Measurements from ENCODE around the gene DBNL.
A peak's percentile ranks its signal among the peaks of the same experiment; 100 is the strongest.

The DBNL gene

DNA sequence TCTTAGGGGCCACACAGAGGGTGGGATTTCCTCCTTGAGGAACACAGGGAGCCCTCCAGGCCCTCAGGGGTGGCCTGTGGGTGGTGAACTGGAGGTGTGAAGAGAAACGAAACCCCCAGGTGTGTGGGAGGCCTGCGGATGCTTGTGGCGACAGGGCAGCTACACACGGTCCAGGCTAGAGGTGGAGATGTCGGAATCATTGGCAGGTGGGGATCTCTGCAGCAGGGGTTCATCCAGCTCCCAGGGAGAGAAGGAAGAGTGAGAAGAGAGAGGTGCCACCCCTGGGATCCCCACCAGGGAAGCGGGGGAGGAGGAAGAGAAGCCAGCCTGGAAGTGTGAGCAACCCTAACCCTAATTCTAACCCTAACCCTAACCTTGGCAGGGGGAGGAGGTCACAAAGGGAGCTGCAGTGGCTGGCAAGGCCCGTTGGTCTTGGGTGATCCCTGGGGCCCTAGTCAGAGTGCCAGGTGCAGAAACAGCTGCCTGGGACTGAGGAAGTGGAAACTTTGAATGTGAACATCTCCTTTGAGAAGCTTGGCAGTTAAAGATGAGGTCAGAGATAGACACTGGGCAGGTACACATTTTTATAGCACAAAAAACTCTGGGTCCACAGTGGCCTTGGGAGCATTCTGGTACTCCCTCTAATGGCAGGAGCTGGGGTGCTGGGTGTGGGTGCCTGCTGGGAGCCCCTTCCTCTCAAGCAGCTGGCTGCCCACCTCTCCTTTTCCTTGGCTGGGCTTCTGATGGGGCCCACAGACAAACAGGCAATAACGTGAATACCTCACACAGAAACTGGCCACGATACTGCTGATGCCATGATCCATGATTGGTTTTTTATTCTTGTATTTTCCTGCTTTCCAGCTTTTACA lies 52.8 kb downstream of the DBNL start:
- DNase-seq, result no peak

DNA sequence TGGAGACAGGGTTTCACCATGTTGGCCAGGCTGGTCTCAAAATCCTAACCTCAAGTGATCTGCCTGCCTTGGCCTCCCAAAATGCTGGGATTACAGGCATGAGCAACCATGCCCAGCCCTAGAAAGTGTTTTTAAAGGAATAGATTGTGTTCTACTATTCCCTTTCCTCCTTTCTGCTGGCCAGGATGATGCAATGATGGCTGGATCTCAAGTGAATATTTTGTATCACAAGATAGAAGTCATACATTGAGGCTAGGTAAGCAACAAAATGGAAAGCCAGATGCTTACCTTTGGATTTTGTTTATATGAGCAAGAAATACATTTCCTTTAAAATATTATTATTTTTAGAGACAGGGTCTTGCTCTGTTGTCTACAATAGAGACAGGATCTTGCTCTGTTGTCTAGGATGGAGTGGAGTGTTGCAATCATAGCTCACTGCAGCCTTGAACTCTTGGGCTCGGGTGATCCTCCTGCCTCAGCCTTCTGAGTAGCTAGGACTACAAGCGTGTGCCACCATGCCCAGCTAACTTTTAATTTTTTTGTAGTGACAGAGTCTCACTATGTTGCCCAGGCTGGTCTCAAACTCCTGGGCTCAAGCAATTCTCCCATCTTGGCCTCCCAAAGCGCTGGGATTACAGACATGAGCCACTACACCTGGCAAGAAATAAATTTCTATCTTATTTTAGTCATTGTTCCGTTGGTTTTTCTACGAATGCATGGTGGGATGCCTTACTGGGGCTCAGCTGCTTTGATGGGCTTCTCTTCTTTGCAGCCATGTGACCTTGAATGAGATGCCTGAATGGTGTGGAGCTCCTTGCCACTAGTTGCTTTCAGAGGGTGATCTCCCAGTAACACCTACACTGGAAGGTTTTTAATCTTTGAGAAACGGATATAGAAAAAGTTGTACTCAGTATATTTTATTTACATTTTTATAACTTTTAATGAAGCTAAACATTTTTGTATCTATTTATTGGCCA lies 53.9 kb downstream of the DBNL start:
- DNase-seq, result no peak

DNA sequence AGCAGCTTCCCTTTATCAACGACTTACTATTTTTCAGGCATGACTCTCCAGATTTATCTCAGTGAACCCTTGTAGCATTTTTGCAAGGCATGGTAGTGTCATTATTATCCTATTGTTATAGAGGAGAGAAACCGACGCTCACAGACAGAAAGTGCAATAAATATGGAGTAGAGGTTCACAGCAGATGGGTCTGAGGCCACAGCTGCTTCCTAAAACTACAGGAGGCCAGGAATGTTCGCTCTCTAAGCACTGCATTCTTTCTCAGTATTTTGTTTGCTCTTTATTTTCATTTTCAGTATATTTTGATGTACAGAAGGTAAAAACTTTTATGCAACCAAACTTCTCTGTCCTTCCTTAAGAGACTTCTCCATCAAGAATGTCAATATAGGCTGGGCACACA lies 55.2 kb downstream of the DBNL start:
- DNase-seq, result no peak

DNA sequence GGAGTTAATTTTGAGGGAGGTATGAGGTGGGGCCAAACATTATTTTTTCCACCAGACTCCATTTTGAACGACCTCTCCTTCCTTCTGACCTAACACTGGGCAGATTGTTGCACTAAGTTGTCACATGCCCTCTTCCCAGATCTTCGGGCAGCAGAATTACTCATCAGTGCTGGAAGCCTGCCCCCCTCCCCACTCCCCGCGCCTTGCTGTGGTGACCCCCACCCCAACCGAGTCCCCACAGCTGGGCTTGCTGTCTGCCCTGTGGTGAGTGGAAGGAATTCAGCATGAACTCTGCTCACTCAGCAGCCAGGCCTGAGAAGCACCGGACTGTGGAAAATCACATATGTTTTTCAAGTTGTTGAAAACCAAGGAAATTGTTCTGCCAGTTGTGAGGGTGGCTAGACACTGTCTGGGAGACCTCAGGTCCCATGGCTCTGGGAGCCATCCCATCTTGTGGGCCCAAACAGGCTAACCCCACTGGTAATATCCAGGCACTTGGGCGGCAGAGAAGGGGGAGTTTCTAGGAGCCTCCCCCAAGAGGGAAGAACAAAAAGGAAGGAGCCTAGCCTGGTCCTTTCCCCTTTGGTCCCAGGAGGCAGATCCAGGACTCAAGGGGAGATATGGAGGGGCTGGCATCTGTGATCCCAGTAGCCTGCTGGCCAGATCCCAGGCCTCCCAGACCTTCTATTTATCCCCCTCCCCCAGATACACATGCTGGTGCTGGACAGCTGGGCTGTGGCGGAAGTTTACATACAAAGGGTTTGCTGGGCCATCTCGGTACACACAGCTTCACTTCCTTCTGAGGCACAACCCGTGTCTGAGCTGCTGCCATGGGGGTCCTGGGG lies 56.2 kb downstream of the DBNL start:
- peak in 10 of 51 donors; percentile 12 to 71 (median 38) for DNase-seq

DNA sequence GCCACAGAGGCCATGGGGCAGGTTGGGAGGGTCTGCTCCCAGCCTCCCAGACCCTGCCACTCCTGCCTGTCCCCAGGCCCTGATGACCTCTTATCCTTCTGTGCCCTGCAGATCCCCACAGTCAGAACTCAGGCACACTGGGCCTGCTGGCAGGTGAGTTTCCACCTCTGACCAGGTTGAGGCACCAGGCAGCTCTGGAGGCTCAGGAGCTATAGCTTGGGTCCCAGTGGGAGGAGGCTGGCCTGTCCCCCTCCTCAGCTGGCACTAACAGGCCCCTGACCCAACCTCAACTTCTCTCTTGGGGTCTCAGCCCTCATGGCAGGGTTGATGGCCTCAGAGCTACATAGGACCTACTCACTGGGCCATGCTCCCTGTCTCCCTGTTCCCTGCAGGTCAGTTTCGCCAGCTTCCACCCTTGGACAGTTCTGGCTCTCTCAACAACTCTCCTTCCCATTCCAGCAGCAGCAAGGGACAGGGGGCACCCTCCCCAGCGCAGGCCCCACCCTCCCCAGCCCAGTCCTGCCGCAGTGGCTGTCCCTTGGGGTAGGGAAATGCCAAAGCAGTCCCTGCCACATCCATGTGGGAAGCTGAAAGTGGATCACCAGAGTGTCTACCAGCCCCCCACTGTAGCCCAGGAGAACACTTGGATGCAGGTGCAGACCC lies 56.9 kb downstream of the DBNL start:
- DNase-seq, result no peak

DNA sequence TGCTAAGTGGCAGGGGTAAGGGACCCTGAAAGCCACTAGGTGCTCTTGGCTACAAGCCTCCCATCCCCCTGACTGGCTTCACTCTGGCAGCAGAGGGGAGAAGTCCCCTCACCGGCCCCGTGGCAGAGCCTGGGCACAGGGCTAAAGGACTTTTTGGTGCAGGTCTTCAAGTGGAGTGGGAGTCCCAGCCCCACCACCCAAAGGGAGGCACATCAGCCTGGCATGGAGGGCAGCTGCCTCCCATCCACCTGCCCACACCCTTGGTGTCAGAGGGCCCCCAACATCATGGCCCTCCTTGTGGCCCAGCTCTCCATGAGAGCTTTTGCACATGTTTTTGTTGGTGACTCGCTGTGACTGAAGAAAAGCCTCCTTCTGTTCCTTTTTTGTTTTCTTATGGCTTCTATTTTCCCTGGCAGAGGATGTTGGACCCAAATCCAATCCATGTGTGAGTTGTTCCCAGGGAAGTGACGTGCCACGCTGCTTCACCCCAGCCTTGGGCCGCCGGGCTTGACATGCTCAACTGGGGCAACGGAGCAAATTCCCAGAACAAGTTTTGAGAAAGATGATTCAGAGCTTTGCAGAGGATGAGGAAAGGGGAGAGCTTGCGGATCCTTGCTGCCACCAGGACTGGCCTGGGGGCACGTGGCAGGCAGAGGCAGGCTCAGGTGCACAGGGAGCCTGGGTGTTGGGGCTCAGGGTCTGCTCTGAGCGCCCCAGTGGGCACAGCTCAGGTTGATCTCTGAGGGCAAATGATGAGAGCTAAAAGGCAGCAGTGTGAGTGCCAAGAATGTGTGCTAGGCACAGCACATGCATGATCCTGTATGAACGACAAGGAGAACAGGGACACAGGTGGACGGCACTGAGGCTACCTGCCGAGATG lies 57.7 kb downstream of the DBNL start:
- DNase-seq, result peak in 17 of 51 donors; percentile 7 to 70 (median 32)

DNA sequence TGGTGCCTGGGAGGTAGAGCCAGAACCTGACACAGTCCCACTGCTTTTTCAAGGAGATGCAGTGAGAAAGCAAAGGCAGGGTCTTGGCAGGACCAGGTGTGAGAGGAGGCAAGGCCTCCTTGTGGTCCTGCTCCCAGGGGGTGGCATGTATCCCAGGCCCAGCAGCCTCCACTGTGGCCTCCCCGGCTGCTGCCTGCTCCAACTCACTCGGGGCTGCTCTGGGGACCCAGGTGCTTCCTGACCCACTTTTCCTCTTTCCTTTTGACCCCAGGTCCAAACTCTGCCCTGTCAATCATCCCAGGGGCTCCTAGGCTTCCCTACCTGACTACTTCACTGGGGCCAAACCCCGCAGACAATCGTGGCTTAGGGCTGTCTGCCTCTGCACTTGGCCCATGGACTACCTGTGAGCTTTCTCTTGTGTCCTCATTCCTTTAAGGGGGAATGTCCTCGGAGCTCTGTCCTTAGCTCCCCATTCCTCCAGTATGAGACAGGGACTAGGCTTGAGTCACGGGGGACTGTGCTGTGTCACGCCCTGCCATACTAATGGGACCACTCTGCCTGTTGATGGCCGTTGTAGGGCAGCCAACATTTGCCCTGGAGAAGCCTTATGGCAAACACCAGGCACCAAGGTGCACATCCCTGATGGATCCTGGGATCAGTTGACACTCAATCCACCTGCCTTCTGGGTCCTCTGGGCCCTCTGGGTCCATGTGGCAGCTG lies 58.5 kb downstream of the DBNL start:
- no peak for DNase-seq

DNA sequence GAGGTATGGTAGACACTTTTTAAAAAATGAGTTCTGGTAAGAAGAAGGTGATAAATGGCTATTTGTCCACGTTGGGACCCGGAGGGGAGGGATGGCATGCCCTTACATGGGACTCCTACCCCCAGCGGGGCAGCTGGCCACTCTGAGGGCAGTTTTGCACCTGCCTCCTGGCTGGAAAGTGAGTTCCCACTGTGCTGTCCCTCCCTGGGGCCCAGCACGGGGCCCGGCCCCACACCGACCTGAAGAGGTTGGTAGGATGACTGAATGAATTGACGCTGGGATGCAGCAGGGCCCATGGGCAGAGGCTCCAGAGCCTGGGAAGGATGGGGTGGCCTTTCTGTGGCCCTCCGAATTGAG lies 59.0 kb downstream of the DBNL start:
- no peak for DNase-seq

DNA sequence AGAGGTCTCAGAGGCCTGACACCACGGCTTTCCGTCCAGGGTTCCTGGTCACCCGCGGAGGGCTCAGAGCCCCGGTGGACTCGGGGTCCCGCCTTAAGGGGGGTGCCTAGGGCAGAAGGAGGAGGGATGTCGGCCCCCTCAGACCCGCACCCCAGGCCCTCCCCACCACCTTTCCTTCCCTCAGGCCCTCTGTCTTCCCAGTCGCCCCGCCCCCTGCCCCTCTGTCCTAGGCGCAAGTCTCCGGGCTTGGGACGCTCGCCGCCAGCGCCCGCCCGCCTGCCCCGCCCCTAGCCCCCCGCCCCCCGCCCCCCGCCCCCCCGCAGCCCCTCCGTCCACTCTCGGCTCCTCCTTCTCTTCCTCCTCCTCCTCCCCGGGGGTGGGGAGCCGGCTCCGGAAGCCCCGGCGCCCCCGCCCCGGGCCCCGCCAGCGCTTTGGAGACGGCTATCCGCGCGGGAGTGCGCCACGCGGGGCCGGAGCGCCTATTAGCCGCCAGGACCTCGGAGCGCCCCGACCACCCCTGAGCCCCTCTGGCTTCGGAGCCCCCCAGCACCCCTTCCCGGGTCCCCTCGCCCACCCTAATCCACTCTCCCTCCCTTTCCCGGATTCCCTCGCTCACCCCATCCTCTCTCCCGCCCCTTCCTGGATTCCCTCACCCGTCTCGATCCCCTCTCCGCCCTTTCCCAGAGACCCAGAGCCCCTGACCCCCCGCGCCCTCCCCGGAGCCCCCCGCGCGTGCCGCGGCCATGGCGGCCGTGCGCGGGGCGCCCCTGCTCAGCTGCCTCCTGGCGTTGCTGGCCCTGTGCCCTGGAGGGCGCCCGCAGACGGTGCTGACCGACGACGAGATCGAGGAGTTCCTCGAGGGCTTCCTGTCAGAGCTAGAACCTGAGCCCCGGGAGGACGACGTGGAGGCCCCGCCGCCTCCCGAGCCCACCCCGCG lies 59.7 kb downstream of the DBNL start, which contains the start of gene AEBP1:
AEBP1 (plus strand) TSS at position 423 of the 937 bp plus-strand sequence; CDS start at position 744, 321 bp downstream.
- DNase-seq, result peak in 2 of 51 donors; percentile 20 to 36

DNA sequence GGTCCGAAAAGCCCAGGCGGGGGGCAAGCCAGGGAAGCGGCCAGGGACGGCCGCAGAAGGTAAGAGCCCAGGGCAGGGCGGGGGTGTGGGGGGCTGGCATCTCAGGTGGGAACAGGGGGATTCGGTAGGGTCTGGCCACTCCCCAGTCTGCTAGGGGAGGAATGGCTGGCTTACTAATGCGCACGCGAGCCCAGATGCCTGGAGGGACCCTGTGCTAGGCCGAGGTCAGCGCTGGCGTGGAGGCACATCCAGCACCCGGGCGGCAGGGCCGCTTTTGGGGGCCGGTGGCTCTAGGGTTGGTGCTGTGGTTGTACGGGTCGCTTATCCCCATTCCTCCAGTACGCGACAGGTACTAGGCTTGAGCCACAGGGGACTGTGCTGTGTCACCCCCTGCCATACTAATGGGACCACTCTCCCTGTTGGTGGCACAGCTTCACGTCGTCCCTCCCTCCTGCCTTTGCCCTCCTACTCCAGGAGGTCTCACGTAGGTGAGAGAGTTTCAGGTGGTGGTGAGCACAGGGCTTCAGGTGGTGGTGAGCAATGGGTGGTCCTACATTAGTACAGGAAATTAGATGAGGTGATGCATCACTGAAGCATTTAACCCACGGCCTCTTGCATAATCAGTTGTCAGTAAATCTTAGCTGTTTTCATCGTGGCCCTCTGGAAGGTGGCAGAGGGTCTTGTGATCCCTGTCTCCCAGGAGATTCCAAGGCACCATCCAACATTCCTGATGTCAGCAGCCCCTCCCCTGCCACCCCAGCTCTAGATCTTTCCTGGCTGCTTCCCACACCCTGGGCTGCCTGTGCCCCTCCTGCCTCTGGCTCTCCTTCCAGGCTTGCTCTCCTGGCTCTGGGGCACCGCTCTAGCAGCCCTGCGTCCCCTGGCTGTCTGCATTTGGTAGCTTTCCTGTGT lies 60.6 kb downstream of the DBNL start:
- peak in 34 of 51 donors; percentile 24 to 82 (median 56) for DNase-seq

DNA sequence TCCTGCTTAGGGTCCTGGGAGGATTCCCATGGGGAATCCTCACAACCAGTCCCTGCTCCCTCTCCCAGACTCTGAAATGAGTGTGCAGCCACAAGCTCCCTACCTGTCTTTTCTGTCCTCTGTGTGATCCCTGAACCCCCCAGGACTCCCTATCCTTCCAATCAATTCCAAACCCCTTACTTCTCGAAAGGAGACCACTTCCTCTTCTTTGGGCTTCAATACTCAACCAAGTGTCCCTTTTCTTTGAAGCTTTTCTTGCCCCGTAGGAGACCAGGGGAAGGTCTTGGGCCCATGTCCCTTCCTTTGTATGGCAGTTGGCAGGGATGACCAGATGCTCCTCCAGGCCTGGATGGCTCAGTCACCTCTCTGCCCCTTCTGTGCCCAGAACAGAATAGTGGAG lies 61.3 kb downstream of the DBNL start:
- DNase-seq, result no peak

DNA sequence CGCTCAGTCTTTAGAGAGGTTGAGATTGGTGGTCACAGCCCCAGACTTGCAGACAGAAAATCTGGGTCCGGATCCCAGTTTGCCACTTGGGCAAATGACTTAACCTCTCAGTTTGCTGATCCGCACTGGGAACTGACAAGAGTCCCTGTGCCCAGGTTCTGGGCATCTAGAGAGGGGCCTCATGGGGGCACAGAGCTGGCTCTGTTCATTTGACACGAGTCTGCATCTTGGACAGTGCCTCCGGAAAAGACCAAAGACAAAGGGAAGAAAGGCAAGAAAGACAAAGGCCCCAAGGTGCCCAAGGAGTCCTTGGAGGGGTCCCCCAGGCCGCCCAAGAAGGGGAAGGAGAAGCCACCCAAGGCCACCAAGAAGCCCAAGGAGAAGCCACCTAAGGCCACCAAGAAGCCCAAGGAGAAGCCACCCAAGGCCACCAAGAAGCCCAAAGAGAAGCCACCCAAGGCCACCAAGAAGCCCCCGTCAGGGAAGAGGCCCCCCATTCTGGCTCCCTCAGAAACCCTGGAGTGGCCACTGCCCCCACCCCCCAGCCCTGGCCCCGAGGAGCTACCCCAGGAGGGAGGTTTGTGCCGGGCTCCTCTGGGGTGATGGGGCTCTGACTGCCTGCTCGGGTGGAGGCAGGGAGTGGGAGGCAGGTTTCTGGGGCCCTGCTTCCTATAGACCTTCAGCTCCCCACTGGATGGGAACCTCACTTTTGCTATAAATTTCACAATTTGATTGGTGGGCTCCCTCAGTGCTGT lies 62.0 kb downstream of the DBNL start:
- DNase-seq, result no peak

DNA sequence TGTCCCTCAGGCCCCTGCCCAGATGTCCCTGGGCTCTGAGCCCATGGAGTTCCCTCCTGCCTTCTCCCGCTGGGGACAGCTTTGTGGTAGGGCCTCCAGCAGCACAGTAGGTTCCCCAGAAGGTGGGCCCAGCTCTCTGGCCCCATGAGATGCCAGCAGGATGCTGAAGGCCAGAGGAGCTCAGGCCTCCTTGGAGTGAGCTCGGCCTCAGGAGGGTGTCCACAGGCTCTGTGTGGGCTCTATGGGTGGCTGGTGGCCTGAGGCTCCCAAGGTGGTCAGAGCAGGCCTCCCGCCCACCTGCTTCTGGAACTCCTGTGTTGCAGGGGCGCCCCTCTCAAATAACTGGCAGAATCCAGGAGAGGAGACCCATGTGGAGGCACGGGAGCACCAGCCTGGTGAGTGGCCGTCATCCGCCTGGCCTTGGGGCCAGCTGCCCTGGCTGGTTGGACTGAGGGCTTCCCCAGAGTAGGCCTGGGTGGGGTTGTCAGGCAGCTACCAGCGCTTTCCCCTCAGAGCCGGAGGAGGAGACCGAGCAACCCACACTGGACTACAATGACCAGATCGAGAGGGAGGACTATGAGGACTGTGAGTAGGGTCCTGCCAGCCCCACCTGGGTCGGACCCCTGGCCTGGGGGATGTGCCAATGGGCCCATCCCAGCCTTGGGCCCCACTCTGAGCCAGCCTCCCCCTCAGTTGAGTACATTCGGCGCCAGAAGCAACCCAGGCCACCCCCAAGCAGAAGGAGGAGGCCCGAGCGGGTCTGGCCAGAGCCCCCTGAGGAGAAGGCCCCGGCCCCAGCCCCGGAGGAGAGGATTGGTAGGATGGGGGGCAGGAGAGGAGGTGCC lies 62.8 kb downstream of the DBNL start:
- no peak for DNase-seq

DNA sequence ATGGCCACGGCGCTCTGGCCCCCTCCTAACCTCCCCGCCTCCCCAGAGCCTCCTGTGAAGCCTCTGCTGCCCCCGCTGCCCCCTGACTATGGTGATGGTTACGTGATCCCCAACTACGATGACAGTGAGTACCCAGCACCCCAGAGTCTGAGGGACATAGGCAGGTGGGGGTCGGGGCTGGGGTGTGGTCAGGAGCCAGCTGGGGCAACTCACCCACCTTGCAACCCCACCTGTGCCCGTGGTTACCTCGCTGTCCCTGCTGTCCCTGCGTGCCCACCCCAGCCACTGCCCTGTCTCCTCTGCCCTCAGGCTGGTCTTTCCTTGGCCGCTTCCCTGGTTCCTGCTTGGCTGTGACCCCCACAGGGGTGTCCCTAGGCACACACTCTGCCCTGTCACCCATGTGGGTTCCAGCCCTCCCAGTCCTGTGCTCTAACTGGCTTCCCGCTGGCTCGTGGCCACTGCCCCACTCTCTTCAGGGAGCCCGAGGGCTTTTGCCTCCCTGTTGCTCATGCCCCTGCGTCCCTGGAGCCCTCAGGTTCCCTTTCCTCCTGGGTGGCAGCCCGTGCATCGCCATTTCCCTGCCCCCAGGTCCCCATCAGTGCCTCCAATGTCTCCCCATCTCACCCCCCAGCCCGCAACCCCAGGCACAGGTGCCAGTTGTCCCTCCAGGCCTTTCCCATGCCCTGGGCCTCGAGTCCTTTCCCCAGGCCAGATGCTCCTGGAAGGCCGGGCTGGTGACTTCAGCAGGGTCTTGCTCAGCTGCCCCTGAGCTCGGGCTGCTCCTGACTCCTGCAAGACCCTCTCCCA lies 63.7 kb downstream of the DBNL start:
- no peak for DNase-seq

Data from hypothalamus (tissue), 51 donors.